Endothelial cell of umbilical vein (primary cell): ENCODE measurements around the gene C2orf81. TPM values are rescaled to one million over a fixed set of nuclear protein-coding genes. Genes with fewer than 3 reads are reported as not detected.

Source experiments
- BruUV-seq: library from RNA; stranded (reverse); fragments of 400-500 nt; replicated peaks from 2 replicates; lab custom pipeline; 2021; lab: Mats Ljungman, UMichigan
- CTCF ChIA-PET: fragments of 300-600, 350-600 bp; sonication (Branson Sonifier 250); formaldehyde crosslinking; loops from one replicate; lab custom pipeline; 2021; ENCODE audit warnings: antibody characterized with exemption, inconsistent platforms; lab: Charles Lee
- POLR2A ChIA-PET: fragments of 300-600, 350-600 bp; sonication (Branson Sonifier 250); formaldehyde crosslinking; loops from one replicate; lab custom pipeline; 2021; ENCODE audit warnings: antibody characterized with exemption, inconsistent platforms; lab: Charles Lee
- DNase-seq: peaks from one replicate; pipeline ENCODE4 v3.0.0-alpha.2; 2011; ENCODE audit warnings: low read depth, low spot score
- FAIRE-seq: peaks from 2 replicates; lab custom pipeline; 2011; peaks lifted over from hg19 to GRCh38; lab: Jason Lieb, UNC
- H2AFZ ChIP-seq: 2 replicates; pipeline ENCODE4 v1.6.0; 2012; ENCODE audit warnings: low read depth, low read length, control low read depth, inconsistent platforms
- H3K27ac ChIP-seq: 2 replicates; pipeline ENCODE4 v1.5.1; 2011; ENCODE audit warnings: low read depth, mild to moderate bottlenecking, control low read depth, low read length, moderate library complexity; ENCODE audit not compliant: insufficient read depth
- H3K27me3 ChIP-seq, 2 experiments: 2 replicates each; pipeline versions ENCODE4 v1.6.0 to v1.6.1; 2011; ENCODE audit warnings: low read length in 2 of 2, mixed read lengths in 1 of 2; ENCODE audit not compliant: control insufficient read depth in 2 of 2, insufficient read depth in 2 of 2
- H3K36me3 ChIP-seq, 2 experiments: 2 replicates in 1 of 2; 3 replicates in 1 of 2; pipeline ENCODE4 v1.5.1; 2011; ENCODE audit warnings: low read length in 2 of 2, mild to moderate bottlenecking in 1 of 2, moderate library complexity in 1 of 2; ENCODE audit not compliant: control insufficient read depth in 2 of 2, insufficient read depth in 2 of 2; ENCODE audit errors: extremely low read depth in 1 of 2
- H3K4me1 ChIP-seq: 3 replicates; pipeline ENCODE4 v1.5.1; 2011; ENCODE audit warnings: mild to moderate bottlenecking, low read length; ENCODE audit not compliant: control insufficient read depth, insufficient read depth; ENCODE audit errors: extremely low read depth
- H3K4me2 ChIP-seq: 2 replicates; pipeline ENCODE4 v1.6.1; 2011; ENCODE audit warnings: low read length, control low read depth, mixed read lengths; ENCODE audit not compliant: insufficient read depth
- H3K4me3 ChIP-seq, 3 experiments: fragments of 200-600 bp in 1 of 3; sonication (generic), shearing (Covaris generic) in 1 of 3; replicated peaks in 1 of 3; 2 replicates each; pipeline ENCODE4 v1.5.1; 2011 to 2016; ENCODE audit warnings: control low read depth in 3 of 3, low read length in 3 of 3, mild to moderate bottlenecking in 2 of 3, inconsistent platforms in 1 of 3, low read depth in 1 of 3, moderate library complexity in 1 of 3; ENCODE audit not compliant: insufficient read depth in 1 of 3
- H3K79me2 ChIP-seq: 2 replicates; pipeline ENCODE4 v1.6.0; 2012; ENCODE audit warnings: low read length, inconsistent platforms; ENCODE audit not compliant: control insufficient read depth, insufficient read depth
- H3K9ac ChIP-seq: replicated peaks from 2 replicates; pipeline ENCODE3; 2011; ENCODE audit warnings: low read length, control low read depth; ENCODE audit not compliant: insufficient read depth; ENCODE audit errors: extremely low read depth
- H3K9me1 ChIP-seq: replicated peaks from 3 replicates; pipeline ENCODE4 v1.6.0; 2011; ENCODE audit warnings: mild to moderate bottlenecking, low read length; ENCODE audit not compliant: control insufficient read depth, insufficient read depth; ENCODE audit errors: extremely low read depth
- H3K9me3 ChIP-seq: replicated peaks from 2 replicates; pipeline ENCODE4 v1.5.1; 2012; ENCODE audit warnings: low read length, inconsistent platforms; ENCODE audit not compliant: control insufficient read depth, insufficient read depth
- H4K20me1 ChIP-seq: replicated peaks from 2 replicates; pipeline ENCODE3; 2011; ENCODE audit warnings: mild to moderate bottlenecking, low read length; ENCODE audit not compliant: control insufficient read depth, insufficient read depth; ENCODE audit errors: extremely low read depth
- EZH2 ChIP-seq: IDR thresholded peaks from 2 replicates; pipeline ENCODE4 v1.6.1; 2012; ENCODE audit warnings: borderline replicate concordance, low read depth, mild to moderate bottlenecking, moderate library complexity, low read length, inconsistent platforms; ENCODE audit not compliant: severe bottlenecking
- FOS ChIP-seq: IDR thresholded peaks from 2 replicates; pipeline ENCODE4 v1.6.1; 2011; ENCODE audit warnings: mild to moderate bottlenecking, low read length, moderate library complexity, borderline replicate concordance; ENCODE audit not compliant: insufficient read depth
- GATA2 ChIP-seq: IDR thresholded peaks from 2 replicates; pipeline ENCODE4 v1.7.0; 2011; ENCODE audit warnings: low read depth, mild to moderate bottlenecking, moderate library complexity, mixed read lengths, low read length; ENCODE audit not compliant: insufficient read length, insufficient read depth
- JUN ChIP-seq: IDR thresholded peaks from 2 replicates; pipeline ENCODE4 v1.6.1; 2011; ENCODE audit warnings: borderline replicate concordance, low read depth; ENCODE audit not compliant: insufficient read length, insufficient read depth
- MAX ChIP-seq: IDR thresholded peaks from 2 replicates; pipeline ENCODE4 v1.6.1; 2011; ENCODE audit not compliant: insufficient read depth, insufficient read length
- MYC ChIP-seq: IDR thresholded peaks from one replicate; pipeline ENCODE4 v1.6.1; 2011; ENCODE audit warnings: mild to moderate bottlenecking, low read depth, low read length
- POLR2A ChIP-seq: IDR thresholded peaks from 2 replicates; pipeline ENCODE4 v1.6.1; 2012; ENCODE audit warnings: low read depth, mild to moderate bottlenecking, control low read depth, low read length
- POLR2AphosphoS5 ChIP-seq: IDR thresholded peaks from 2 replicates; pipeline ENCODE4 v1.6.1; 2012; ENCODE audit warnings: low read depth, mild to moderate bottlenecking, control low read depth, low read length, moderate library complexity; ENCODE audit not compliant: insufficient read depth
- dilution Hi-C: fragments of 300-500 bp; cut with MboI; formaldehyde crosslinking; loops from one replicate; pipeline ENCODE4 v1.15.0; 2019; ENCODE audit warnings: low sequenced_read_pairs; ENCODE audit not compliant: extremely low pct_ligation_motif_present
- intact Hi-C: fragments of 100-400 bp; cut with micrococcal nuclease; formaldehyde crosslinking; loops from one replicate; pipeline ENCODE4 v1.10.0; 2022
- polyA plus RNA-seq, 4 experiments: library from polyadenylated mRNA; depleted of rRNA in 3 of 4; stranded (reverse) in 3 of 4; unstranded in 1 of 4; fragments of >200 nt; gene quantifications; 2 replicates each; pipeline versions ENCODE4 v1.2.1 to v1.2.3, GENCODE V29; 2011 to 2012; ENCODE audit warnings: missing spikeins in 1 of 4
- total RNA-seq: library from RNA; stranded (reverse); gene quantifications from 2 replicates; pipeline ENCODE4 v1.2.3, GENCODE V29; 2021
- TF ChIP-seq, protein P1 (sequence below), 2 donors: IDR thresholded peaks; 1 replicate in 1 of 2; 2 replicates in 1 of 2; pipeline ENCODE4 v1.5.1; 2011; ENCODE audit warnings: low read length in 2 of 2, mild to moderate bottlenecking in 2 of 2, moderate library complexity in 2 of 2, control low read depth in 1 of 2, inconsistent platforms in 1 of 2, low read depth in 1 of 2; ENCODE audit not compliant: insufficient read depth in 1 of 2; ENCODE audit errors: extremely low read depth in 1 of 2

C2orf81 gene
- total and polyA plus RNA-seq, 2 donors (not counting 3 experiments of a cell fraction or from before 2014, with no cell fraction given) = 0.17 to 0.71 TPM

DNA sequence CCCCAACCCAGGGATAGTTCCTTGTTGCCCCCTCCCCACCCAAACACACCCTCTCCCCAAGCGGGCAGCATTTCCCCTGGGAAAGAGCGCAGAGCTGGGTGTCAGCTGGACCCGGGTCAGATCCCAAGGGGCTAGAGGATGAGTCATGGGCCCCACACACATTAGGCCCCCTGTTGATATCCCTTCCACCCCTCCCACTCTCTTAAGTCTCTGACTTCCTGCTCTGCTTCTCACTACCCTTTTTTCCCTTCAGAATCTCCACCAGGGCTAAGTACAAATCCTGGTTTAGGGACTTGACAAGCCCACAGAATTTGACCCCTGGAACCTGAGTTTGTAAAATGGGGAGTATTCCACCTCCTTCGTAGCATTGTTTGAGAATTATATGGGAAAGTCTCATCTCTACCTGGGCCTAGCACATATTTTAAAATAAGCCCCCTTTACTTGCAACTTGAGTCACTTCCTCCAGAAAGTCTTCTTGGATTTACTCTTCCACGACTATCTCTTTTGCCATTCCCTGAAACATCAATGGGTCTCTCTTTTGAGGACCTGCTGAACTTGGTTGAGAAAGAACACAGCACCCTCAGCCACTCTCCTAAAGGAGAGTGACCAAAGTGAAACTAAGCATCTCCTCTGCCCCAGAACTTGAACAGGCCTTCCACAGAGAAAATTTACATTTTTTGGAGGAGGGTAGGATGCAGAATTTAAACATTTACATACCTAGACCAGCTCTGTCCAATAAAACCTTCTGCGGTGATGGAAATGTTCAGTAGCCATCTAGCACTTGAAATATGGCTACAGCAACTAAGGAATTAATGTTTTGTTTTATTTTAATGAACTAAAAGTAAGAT is 15.7 kb upstream of the C2orf81 start:
- no peaks in the 10 kb centered on the region for H3K79me2 ChIP-seq
- no peaks in the 10 kb centered on the region for H3K9me3 ChIP-seq
- H3K9me1 ChIP-seq = no peaks in the 10 kb centered on the region
- no peak overlapping the region for H2AFZ ChIP-seq
- no peak for FAIRE-seq
- H3K27ac ChIP-seq = no peak overlapping the region
- no peaks in the 10 kb centered on the region for H4K20me1 ChIP-seq
- H3K27me3 ChIP-seq = peaks cover 6 to 14% of the 10 kb centered on the region in 2 experiments
- no peak overlapping the region for H3K9ac ChIP-seq
- no peak overlapping the region for H3K4me2 ChIP-seq
- dilution Hi-C loops (no loop called here), intact Hi-C loops (no loop called here)
- H3K4me3 ChIP-seq = no peak overlapping the region
- TF ChIP-seq JUN = no peak
- no peak for TF ChIP-seq MYC
- no peak for TF ChIP-seq GATA2
- TF ChIP-seq, protein P1, sequence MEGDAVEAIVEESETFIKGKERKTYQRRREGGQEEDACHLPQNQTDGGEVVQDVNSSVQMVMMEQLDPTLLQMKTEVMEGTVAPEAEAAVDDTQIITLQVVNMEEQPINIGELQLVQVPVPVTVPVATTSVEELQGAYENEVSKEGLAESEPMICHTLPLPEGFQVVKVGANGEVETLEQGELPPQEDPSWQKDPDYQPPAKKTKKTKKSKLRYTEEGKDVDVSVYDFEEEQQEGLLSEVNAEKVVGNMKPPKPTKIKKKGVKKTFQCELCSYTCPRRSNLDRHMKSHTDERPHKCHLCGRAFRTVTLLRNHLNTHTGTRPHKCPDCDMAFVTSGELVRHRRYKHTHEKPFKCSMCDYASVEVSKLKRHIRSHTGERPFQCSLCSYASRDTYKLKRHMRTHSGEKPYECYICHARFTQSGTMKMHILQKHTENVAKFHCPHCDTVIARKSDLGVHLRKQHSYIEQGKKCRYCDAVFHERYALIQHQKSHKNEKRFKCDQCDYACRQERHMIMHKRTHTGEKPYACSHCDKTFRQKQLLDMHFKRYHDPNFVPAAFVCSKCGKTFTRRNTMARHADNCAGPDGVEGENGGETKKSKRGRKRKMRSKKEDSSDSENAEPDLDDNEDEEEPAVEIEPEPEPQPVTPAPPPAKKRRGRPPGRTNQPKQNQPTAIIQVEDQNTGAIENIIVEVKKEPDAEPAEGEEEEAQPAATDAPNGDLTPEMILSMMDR (IDR thresholded peaks at IDR 0.05; ENCODE audit: extremely low read depth in 1 of 2, insufficient read depth in 1 of 2, low read depth in 1 of 2, low read length in 2 of 2) = no peak
- TF ChIP-seq POLR2A = no peak
- TF ChIP-seq FOS = no peak
- no peak for TF ChIP-seq POLR2AphosphoS5
- TF ChIP-seq MAX = no peak
- no peak for TF ChIP-seq EZH2
- no peak for DNase-seq
- ChIA-PET CTCF (no interaction called here), POLR2A (no interaction called here)
- no TSS peak for BruUV-seq
- H3K4me1 ChIP-seq = peaks cover 19% of the 10 kb centered on the region
- H3K36me3 ChIP-seq = no peaks in the 10 kb centered on the region
